Measurements from ENCODE around the gene XRRA1.
"Not testable (repeated sequence)": the region's sequence is repeated elsewhere in the genome, so short reads cannot be mapped to it uniquely, and the experiment has no call there.

Gene XRRA1

DNA sequence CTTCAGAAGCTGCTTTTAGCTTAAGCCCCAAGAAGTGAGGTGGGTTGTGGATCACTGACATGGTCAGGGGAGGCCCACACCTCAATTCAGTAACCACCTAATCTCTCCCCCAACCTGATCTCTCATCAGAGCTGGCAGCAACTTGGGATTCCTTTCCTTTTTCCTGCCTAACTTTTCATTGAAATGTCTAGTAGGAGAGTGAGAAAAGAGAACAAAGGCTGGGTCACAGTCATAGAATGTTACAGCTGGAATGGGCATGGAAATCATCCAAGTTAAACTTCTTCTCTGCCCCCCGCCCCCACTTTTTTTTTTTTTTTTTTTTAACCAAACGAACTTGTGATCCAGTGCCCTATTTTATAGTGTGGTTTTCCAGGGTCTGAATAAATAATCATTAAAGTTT is 108.4 kb downstream of the XRRA1 start:
- ChIA-PET CTCF (no interaction called here), POLR2A (no interaction called here)
- Histone ChIP-seq H3K27me3 (replicated peaks in 2 of 5; ENCODE audit: control insufficient read depth in 4 of 5, insufficient read depth in 5 of 5, low read length in 4 of 5) (no peaks in the 10 kb centered on the region), H3K4me3 (ENCODE audit: control insufficient read depth in 1 of 7, extremely low read depth in 1 of 7, insufficient read depth in 4 of 7, low read depth in 2 of 7, low read length in 6 of 7) (no peak overlapping the region), H3K36me3 (ENCODE audit: control insufficient read depth in 4 of 4, insufficient read depth in 4 of 4, low read length in 3 of 4) (peaks cover 34 to 78% (median 55%) of the 10 kb centered on the region in 4 experiments), H3K4me1 (ENCODE audit: control extremely low read depth in 1 of 4, control insufficient read depth in 4 of 4, insufficient read depth in 4 of 4, low read length in 3 of 4) (peaks cover 0 to 13% (median 5%) of the 10 kb centered on the region in 4 experiments), H3K9me3 (ENCODE audit: control extremely low read depth in 1 of 5, control insufficient read depth in 4 of 5, insufficient read depth in 2 of 5, low read depth in 1 of 5, low read length in 4 of 5) (no peaks in the 10 kb centered on the region), H3K27ac (ENCODE audit: insufficient read depth in 1 of 2, low read depth in 1 of 2, low read length in 2 of 2, poor library complexity in 1 of 2, severe bottlenecking in 2 of 2) (no peak overlapping the region)
- no CpG with 5 or more reads among the region's 2 CpGs for WGBS (ENCODE audit: insufficient coverage)
- no peak for DNase-seq

DNA sequence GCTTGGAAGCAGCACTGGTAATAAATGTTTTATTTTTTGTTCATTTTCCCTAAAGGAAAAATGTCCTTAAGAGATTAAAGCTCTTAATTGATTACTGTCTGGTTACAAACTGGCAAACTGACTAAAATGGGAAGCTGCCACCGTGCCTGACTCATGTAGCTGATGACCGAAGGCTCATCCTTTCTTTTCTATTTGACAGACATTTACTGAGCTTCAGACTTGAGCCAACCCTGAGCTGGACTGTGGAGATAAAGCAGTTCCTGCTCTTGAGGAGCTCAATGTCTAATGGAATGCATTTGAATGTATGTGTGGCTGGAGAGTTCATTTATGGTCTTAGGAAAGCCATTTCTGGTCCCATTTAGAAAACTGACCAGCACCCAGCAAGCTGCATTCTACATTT is 108.9 kb downstream of the XRRA1 start:
- no peak overlapping the region for H3K4me3 ChIP-seq (ENCODE audit: control insufficient read depth in 1 of 7, extremely low read depth in 1 of 7, insufficient read depth in 4 of 7, low read depth in 2 of 7, low read length in 6 of 7)
- no peaks in the 10 kb centered on the region for H3K9me3 ChIP-seq (ENCODE audit: control extremely low read depth in 1 of 5, control insufficient read depth in 4 of 5, insufficient read depth in 2 of 5, low read depth in 1 of 5, low read length in 4 of 5)
- no peak overlapping the region for H3K27ac ChIP-seq (ENCODE audit: insufficient read depth in 1 of 2, low read depth in 1 of 2, low read length in 2 of 2, poor library complexity in 1 of 2, severe bottlenecking in 2 of 2)
- no peak for DNase-seq
- H3K36me3 ChIP-seq (ENCODE audit: control insufficient read depth in 4 of 4, insufficient read depth in 4 of 4, low read length in 3 of 4): peaks cover 33 to 78% (median 54%) of the 10 kb centered on the region in 4 experiments
- H3K4me1 ChIP-seq (ENCODE audit: control extremely low read depth in 1 of 4, control insufficient read depth in 4 of 4, insufficient read depth in 4 of 4, low read length in 3 of 4): peaks cover 0 to 13% (median 5%) of the 10 kb centered on the region in 4 experiments
- 78% methylated on average over 2 of the region's 2 CpGs for WGBS (ENCODE audit: insufficient coverage)
- POLR2A ChIA-PET: no interaction called here
- CTCF ChIA-PET: no interaction called here
- H3K27me3 ChIP-seq (replicated peaks in 2 of 5; ENCODE audit: control insufficient read depth in 4 of 5, insufficient read depth in 5 of 5, low read length in 4 of 5): no peaks in the 10 kb centered on the region

DNA sequence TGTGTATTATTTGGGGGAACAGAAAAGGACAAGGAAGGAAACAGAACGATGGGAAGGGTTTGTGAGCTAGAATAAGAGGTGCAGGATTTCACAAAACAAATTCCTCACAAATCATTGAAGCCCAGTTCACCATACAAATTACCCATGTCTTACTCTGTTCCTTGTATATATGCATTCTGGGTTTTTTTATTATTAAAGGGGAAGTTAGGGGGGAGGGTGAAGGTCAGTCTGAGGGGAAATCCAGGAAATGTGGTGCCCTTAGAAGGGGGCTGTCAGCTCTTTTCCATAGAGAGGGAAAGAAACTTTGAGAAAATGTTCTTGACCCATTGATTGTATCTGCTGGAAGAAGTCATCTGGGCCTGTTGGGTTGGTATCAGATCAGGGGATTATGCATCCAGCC is 109.4 kb downstream of the XRRA1 start:
- CTCF ChIA-PET: no interaction called here
- no peaks in the 10 kb centered on the region for H3K27me3 ChIP-seq (replicated peaks in 2 of 5; ENCODE audit: control insufficient read depth in 4 of 5, insufficient read depth in 5 of 5, low read length in 4 of 5)
- no CpG with 5 or more reads among the region's 1 CpG for WGBS (ENCODE audit: insufficient coverage)
- no peak overlapping the region for H3K27ac ChIP-seq (ENCODE audit: insufficient read depth in 1 of 2, low read depth in 1 of 2, low read length in 2 of 2, poor library complexity in 1 of 2, severe bottlenecking in 2 of 2)
- peaks cover 28 to 78% (median 51%) of the 10 kb centered on the region in 4 experiments for H3K36me3 ChIP-seq (ENCODE audit: control insufficient read depth in 4 of 4, insufficient read depth in 4 of 4, low read length in 3 of 4)
- no peak overlapping the region for H3K4me3 ChIP-seq (ENCODE audit: control insufficient read depth in 1 of 7, extremely low read depth in 1 of 7, insufficient read depth in 4 of 7, low read depth in 2 of 7, low read length in 6 of 7)
- H3K4me1 ChIP-seq (ENCODE audit: control extremely low read depth in 1 of 4, control insufficient read depth in 4 of 4, insufficient read depth in 4 of 4, low read length in 3 of 4): peaks cover 0 to 13% (median 5%) of the 10 kb centered on the region in 4 experiments
- no peaks in the 10 kb centered on the region for H3K9me3 ChIP-seq (ENCODE audit: control extremely low read depth in 1 of 5, control insufficient read depth in 4 of 5, insufficient read depth in 2 of 5, low read depth in 1 of 5, low read length in 4 of 5)
- DNase-seq: no peak
- POLR2A ChIA-PET: no interaction called here

DNA sequence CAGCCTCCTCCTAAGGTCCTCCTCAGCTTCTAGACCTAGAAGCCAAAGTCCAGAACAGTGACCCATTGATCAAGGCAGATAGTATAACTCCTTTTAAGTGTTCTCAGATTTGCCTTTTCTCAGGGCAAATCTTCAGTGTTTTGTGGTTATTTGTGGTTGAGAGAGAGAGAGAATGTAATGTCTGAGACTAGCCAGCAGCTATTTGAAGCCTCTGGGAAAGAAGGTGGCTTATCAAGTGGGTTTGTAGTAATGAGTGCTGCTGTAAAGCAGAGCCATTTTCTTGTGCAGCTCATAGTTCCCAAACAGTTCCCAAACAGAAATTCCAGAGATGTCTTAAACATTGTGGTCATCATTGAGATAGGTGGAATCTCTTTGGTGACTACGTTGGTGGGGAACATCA is 110.7 kb downstream of the XRRA1 start:
- Histone ChIP-seq H3K36me3 (ENCODE audit: control insufficient read depth in 4 of 4, insufficient read depth in 4 of 4, low read length in 3 of 4) (peaks cover 24 to 70% (median 46%) of the 10 kb centered on the region in 4 experiments), H3K27me3 (replicated peaks in 2 of 5; ENCODE audit: control insufficient read depth in 4 of 5, insufficient read depth in 5 of 5, low read length in 4 of 5) (no peaks in the 10 kb centered on the region), H3K4me3 (ENCODE audit: control insufficient read depth in 1 of 7, extremely low read depth in 1 of 7, insufficient read depth in 4 of 7, low read depth in 2 of 7, low read length in 6 of 7) (no peak overlapping the region), H3K9me3 (ENCODE audit: control extremely low read depth in 1 of 5, control insufficient read depth in 4 of 5, insufficient read depth in 2 of 5, low read depth in 1 of 5, low read length in 4 of 5) (no peaks in the 10 kb centered on the region), H3K27ac (ENCODE audit: insufficient read depth in 1 of 2, low read depth in 1 of 2, low read length in 2 of 2, poor library complexity in 1 of 2, severe bottlenecking in 2 of 2) (no peak overlapping the region), H3K4me1 (ENCODE audit: control extremely low read depth in 1 of 4, control insufficient read depth in 4 of 4, insufficient read depth in 4 of 4, low read length in 3 of 4) (peaks cover 0 to 13% (median 5%) of the 10 kb centered on the region in 4 experiments)
- CTCF ChIA-PET: interaction anchor here (0.7 kb wide), 1 partner anchor 19 kb away, joined by 3 read pairs; no protein-coding TSS in a partner anchor
- DNase-seq: no peak
- WGBS (ENCODE audit: insufficient coverage): no CpG with 5 or more reads among the region's 1 CpG
- POLR2A ChIA-PET: no interaction called here

DNA sequence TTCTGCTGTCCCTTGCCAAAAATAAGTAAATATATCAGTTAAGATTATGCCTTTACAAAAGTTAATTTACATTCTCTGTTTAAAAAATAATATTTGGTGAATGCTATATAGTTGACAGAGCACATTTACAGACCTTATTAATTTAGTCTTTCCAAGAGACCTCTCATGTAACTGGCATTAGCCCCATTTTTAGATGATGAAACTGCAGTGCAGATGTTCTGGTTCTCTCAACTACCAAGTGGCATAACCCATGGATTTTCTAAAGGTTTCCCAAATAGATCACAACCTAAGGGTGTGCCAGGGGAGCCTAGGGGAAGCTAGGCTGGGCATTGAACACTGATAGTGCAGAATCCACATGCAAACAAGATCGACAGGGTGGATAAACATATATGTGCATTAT is 111.7 kb downstream of the XRRA1 start:
- H3K4me1 ChIP-seq (ENCODE audit: control extremely low read depth in 1 of 4, control insufficient read depth in 4 of 4, insufficient read depth in 4 of 4, low read length in 3 of 4): peaks cover 0 to 13% (median 5%) of the 10 kb centered on the region in 4 experiments
- peaks cover 24 to 68% (median 39%) of the 10 kb centered on the region in 4 experiments for H3K36me3 ChIP-seq (ENCODE audit: control insufficient read depth in 4 of 4, insufficient read depth in 4 of 4, low read length in 3 of 4)
- no peak overlapping the region for H3K27ac ChIP-seq (ENCODE audit: insufficient read depth in 1 of 2, low read depth in 1 of 2, low read length in 2 of 2, poor library complexity in 1 of 2, severe bottlenecking in 2 of 2)
- POLR2A ChIA-PET: no interaction called here
- no peaks in the 10 kb centered on the region for H3K27me3 ChIP-seq (replicated peaks in 2 of 5; ENCODE audit: control insufficient read depth in 4 of 5, insufficient read depth in 5 of 5, low read length in 4 of 5)
- CTCF ChIA-PET: no interaction called here
- no peak overlapping the region for H3K4me3 ChIP-seq (ENCODE audit: control insufficient read depth in 1 of 7, extremely low read depth in 1 of 7, insufficient read depth in 4 of 7, low read depth in 2 of 7, low read length in 6 of 7)
- WGBS (ENCODE audit: insufficient coverage): no CpG with 5 or more reads among the region's 1 CpG
- no peaks in the 10 kb centered on the region for H3K9me3 ChIP-seq (ENCODE audit: control extremely low read depth in 1 of 5, control insufficient read depth in 4 of 5, insufficient read depth in 2 of 5, low read depth in 1 of 5, low read length in 4 of 5)
- no peak for DNase-seq

DNA sequence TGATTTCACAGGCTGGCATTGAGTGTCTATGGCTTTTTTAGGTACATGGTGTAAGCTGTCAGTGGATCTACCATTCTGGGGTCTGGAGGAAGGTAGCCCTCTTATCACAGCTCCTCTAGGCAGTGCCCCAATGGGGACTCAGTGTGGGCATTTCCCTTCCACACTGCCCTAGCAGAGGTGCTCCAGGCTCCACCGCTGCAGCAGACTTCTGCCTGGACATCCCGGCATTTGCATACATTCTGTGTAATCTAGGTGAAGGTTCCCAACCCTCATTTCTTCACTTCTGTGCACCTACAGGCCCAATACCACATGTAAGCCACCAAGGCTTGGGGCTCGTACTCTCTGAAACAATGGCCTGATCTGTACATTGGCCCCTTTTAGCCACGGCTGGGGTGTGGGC is 122.0 kb downstream of the XRRA1 start:
- Histone ChIP-seq H3K36me3 (ENCODE audit: control insufficient read depth in 4 of 4, insufficient read depth in 4 of 4, low read length in 3 of 4) (peaks cover 27 to 84% (median 31%) of the 10 kb centered on the region in 4 experiments), H3K9me3 (ENCODE audit: control extremely low read depth in 1 of 5, control insufficient read depth in 4 of 5, insufficient read depth in 2 of 5, low read depth in 1 of 5, low read length in 4 of 5) (peaks cover 16 to 77% (median 29%) of the 10 kb centered on the region in 5 experiments), H3K27me3 (replicated peaks in 2 of 5; ENCODE audit: control insufficient read depth in 4 of 5, insufficient read depth in 5 of 5, low read length in 4 of 5) (no peaks in the 10 kb centered on the region), H3K4me3 (ENCODE audit: control insufficient read depth in 1 of 7, extremely low read depth in 1 of 7, insufficient read depth in 4 of 7, low read depth in 2 of 7, low read length in 6 of 7) (peak overlapping the region in 1 of 7 experiments; percentile 25), H3K27ac (ENCODE audit: insufficient read depth in 1 of 2, low read depth in 1 of 2, low read length in 2 of 2, poor library complexity in 1 of 2, severe bottlenecking in 2 of 2) (no peak overlapping the region), H3K4me1 (ENCODE audit: control extremely low read depth in 1 of 4, control insufficient read depth in 4 of 4, insufficient read depth in 4 of 4, low read length in 3 of 4) (no peaks in the 10 kb centered on the region)
- ChIA-PET POLR2A (no interaction called here), CTCF (no interaction called here)
- peak; percentile 2 to 50 (median 43) for DNase-seq
- WGBS (ENCODE audit: insufficient coverage): 83% methylated on average over 3 of the region's 4 CpGs

DNA sequence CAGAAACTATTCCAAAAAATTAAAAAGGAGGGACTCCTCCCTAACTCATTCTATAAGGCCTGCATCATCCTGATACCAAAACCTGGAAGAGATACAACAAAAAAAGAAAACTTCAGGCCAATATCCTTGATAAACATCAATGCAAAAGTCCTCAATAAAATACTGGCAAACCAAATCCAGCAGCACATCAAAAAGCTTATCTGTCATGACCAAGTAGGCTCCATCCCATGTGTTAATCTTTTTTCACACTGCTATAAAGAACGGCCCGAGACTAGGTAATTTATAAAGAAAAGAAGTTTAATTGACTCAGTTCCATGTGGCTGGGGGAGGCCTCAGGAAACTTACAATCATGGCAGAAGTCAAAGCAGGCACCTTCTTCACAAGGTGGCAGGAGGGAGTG is 123.3 kb downstream of the XRRA1 start:
- H3K4me1 ChIP-seq (ENCODE audit: control extremely low read depth in 1 of 4, control insufficient read depth in 4 of 4, insufficient read depth in 4 of 4, low read length in 3 of 4); POLR2A ChIA-PET; H3K27me3 ChIP-seq (replicated peaks in 2 of 5; ENCODE audit: control insufficient read depth in 4 of 5, insufficient read depth in 5 of 5, low read length in 4 of 5); DNase-seq; H3K4me3 ChIP-seq (ENCODE audit: control insufficient read depth in 1 of 7, extremely low read depth in 1 of 7, insufficient read depth in 4 of 7, low read depth in 2 of 7, low read length in 6 of 7); H3K27ac ChIP-seq (ENCODE audit: insufficient read depth in 1 of 2, low read depth in 1 of 2, low read length in 2 of 2, poor library complexity in 1 of 2, severe bottlenecking in 2 of 2); CTCF ChIA-PET: not testable (repeated sequence)
- peaks cover 16 to 77% (median 29%) of the 10 kb centered on the region in 5 experiments for H3K9me3 ChIP-seq (ENCODE audit: control extremely low read depth in 1 of 5, control insufficient read depth in 4 of 5, insufficient read depth in 2 of 5, low read depth in 1 of 5, low read length in 4 of 5)
- H3K36me3 ChIP-seq (ENCODE audit: control insufficient read depth in 4 of 4, insufficient read depth in 4 of 4, low read length in 3 of 4): peaks cover 31 to 84% (median 33%) of the 10 kb centered on the region in 4 experiments
- WGBS (ENCODE audit: insufficient coverage): 83% methylated on average over 2 of the region's 2 CpGs

All from common myeloid progenitor, CD34-positive (primary cell).